CD4-positive, alpha-beta T cell (primary cell): ENCODE results near the gene PPP1R14C. TPM values are rescaled to one million over a fixed set of nuclear protein-coding genes. Genes with fewer than 3 reads are reported as not detected.

ENCODE experiments used
- ATAC-seq: fragments of 200-7000 bp; cut with Tn5 transposase; one replicate; pipeline ENCODE4 v1.10.0; 2022; ENCODE audit warnings: mild to moderate bottlenecking; ENCODE audit not compliant: poor library complexity
- CTCF ChIA-PET: fragments of 350-600 bp; sonication (Branson Sonifier 250); formaldehyde crosslinking; loops from one replicate; lab custom pipeline; 2021; ENCODE audit warnings: antibody characterized with exemption, inconsistent platforms; lab: Charles Lee
- POLR2A ChIA-PET: fragments of 350-600 bp; sonication (Branson Sonifier 250); formaldehyde crosslinking; loops from one replicate; lab custom pipeline; 2021; ENCODE audit warnings: antibody characterized with exemption, inconsistent platforms; lab: Charles Lee
- DNase-seq, 14 experiments: peaks; one replicate each; pipeline ENCODE4 v3.0.0-alpha.2; 2013 to 2020; ENCODE audit warnings: mixed read lengths in 2 of 14
- H3K27ac ChIP-seq, 2 donors: one replicate each; pipeline versions ENCODE4 v1.5.1 to v1.7.0; 2013; ENCODE audit warnings: low read length in 2 of 2, low read depth in 1 of 2, mild to moderate bottlenecking in 1 of 2
- H3K27me3 ChIP-seq, 2 experiments: 1 replicate in 1 of 2; 2 replicates in 1 of 2; pipeline versions ENCODE4 v1.6.1 to v1.7.0; 2013; ENCODE audit warnings: low read length in 2 of 2, control low read depth in 1 of 2, mild to moderate bottlenecking in 1 of 2, moderate library complexity in 1 of 2; ENCODE audit not compliant: insufficient read depth in 2 of 2, control insufficient read depth in 1 of 2
- H3K36me3 ChIP-seq: one replicate; pipeline ENCODE4 v1.6.1; 2013; ENCODE audit warnings: low read length, control low read depth; ENCODE audit not compliant: insufficient read depth
- H3K4me1 ChIP-seq: one replicate; pipeline ENCODE4 v1.6.1; 2013; ENCODE audit warnings: low read length, control low read depth; ENCODE audit not compliant: insufficient read depth
- H3K4me3 ChIP-seq: one replicate; pipeline ENCODE4 v1.5.1; 2013; ENCODE audit warnings: mild to moderate bottlenecking, low read length, moderate library complexity
- H3K9me3 ChIP-seq, 2 experiments: 1 replicate in 1 of 2; 2 replicates in 1 of 2; pipeline versions ENCODE4 v1.6.1 to v1.7.0; 2013; ENCODE audit warnings: low read length in 2 of 2, mild to moderate bottlenecking in 2 of 2, control low read depth in 1 of 2, moderate library complexity in 1 of 2; ENCODE audit not compliant: control insufficient read depth in 1 of 2, insufficient read depth in 1 of 2
- H3K27ac Mint-ChIP-seq: one replicate; pipeline ENCODE4 v1.8.0; 2020; ENCODE audit warnings: mixed read lengths
- H3K27me3 Mint-ChIP-seq: one replicate; pipeline ENCODE4 v1.8.0; 2021; ENCODE audit warnings: mixed read lengths
- H3K36me3 Mint-ChIP-seq: one replicate; pipeline ENCODE4 v1.8.0; 2021; ENCODE audit warnings: low read depth, mixed read lengths
- H3K4me1 Mint-ChIP-seq: one replicate; pipeline ENCODE4 v1.8.0; 2021; ENCODE audit warnings: low read depth, mixed read lengths
- H3K4me3 Mint-ChIP-seq: one replicate; pipeline ENCODE4 v1.8.0; 2020; ENCODE audit warnings: mild to moderate bottlenecking, mixed read lengths
- H3K9me3 Mint-ChIP-seq: one replicate; pipeline ENCODE4 v1.8.0; 2020; ENCODE audit warnings: mixed read lengths
- intact Hi-C, 2 experiments: fragments of 100-400 bp; cut with DNase I in 1 of 2; cut with micrococcal nuclease in 1 of 2; formaldehyde crosslinking; loops; one replicate each; pipeline versions ENCODE4 v1.15.1 to v1.9.0; 2023 to 2025; cut with DNase I, micrococcal nuclease
- total RNA-seq, 174 experiments: library from RNA in 2 of 174; stranded (reverse) in 2 of 174; gene quantifications; one replicate each; pipeline ENCODE4 v1.2.3 and lab custom pipeline; 2021 to 2026
- TF ChIP-seq, protein P1 (sequence below): fragments of 200-600 bp; IDR thresholded peaks from one replicate; pipeline ENCODE4 v1.8.0; 2022; ENCODE audit warnings: antibody characterized with exemption, mild to moderate bottlenecking

PPP1R14C gene
- total RNA-seq, 2 experiments from 2014 or later, result not detected

DNA sequence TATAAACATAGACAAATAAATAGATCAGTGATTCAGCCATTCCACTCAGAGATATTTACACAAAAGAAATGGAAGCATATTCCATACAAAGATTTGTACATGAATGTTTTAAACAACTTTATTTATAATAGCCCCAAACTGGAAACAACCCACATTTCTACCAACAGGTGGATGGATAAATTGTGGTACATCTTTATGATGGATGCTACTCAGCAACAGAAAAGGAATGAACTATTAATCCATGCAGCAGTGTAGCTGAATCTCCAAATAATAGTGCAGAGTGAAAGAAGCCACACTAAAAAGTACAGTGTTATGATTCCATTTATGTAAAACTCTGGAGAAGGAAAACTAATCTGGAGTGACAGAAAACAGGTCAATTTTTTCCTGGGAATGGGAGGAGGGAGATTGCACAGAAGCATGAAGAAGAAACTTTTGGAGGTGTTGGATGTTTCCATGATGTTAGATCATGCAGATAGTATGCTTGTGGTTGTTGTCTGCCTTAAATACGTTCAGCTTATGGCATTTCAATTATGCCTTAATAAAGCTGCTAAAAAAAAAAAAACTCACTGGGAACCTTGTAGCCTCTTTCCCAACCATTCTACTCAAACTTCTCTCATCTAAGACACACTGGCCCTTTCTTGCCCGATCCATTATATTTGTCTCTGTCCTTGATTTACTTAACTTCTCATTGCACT lies 100.9 kb downstream of the PPP1R14C start:
- H3K27me3 Mint-ChIP-seq, result no peaks in the 10 kb centered on the region
- H3K27ac Mint-ChIP-seq, result no peak overlapping the region
- H3K36me3 Mint-ChIP-seq, result no peaks in the 10 kb centered on the region
- no peaks in the 10 kb centered on the region for H3K36me3 ChIP-seq
- H3K9me3 Mint-ChIP-seq, result peaks cover 5% of the 10 kb centered on the region
- no peak overlapping the region for H3K4me3 Mint-ChIP-seq
- no peak for ATAC-seq
- no peak for DNase-seq
- H3K27ac ChIP-seq, result no peak overlapping the region
- POLR2A ChIA-PET, result no interaction called here
- H3K4me1 ChIP-seq, result no peaks in the 10 kb centered on the region
- intact Hi-C loops, result no loop called here
- CTCF ChIA-PET, result no interaction called here
- H3K4me3 ChIP-seq, result no peak overlapping the region
- no peaks in the 10 kb centered on the region for H3K4me1 Mint-ChIP-seq
- peaks cover 3 to 7% of the 10 kb centered on the region in 2 experiments for H3K9me3 ChIP-seq
- H3K27me3 ChIP-seq, result no peaks in the 10 kb centered on the region
- TF ChIP-seq, protein P1, sequence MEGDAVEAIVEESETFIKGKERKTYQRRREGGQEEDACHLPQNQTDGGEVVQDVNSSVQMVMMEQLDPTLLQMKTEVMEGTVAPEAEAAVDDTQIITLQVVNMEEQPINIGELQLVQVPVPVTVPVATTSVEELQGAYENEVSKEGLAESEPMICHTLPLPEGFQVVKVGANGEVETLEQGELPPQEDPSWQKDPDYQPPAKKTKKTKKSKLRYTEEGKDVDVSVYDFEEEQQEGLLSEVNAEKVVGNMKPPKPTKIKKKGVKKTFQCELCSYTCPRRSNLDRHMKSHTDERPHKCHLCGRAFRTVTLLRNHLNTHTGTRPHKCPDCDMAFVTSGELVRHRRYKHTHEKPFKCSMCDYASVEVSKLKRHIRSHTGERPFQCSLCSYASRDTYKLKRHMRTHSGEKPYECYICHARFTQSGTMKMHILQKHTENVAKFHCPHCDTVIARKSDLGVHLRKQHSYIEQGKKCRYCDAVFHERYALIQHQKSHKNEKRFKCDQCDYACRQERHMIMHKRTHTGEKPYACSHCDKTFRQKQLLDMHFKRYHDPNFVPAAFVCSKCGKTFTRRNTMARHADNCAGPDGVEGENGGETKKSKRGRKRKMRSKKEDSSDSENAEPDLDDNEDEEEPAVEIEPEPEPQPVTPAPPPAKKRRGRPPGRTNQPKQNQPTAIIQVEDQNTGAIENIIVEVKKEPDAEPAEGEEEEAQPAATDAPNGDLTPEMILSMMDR, result no peak

DNA sequence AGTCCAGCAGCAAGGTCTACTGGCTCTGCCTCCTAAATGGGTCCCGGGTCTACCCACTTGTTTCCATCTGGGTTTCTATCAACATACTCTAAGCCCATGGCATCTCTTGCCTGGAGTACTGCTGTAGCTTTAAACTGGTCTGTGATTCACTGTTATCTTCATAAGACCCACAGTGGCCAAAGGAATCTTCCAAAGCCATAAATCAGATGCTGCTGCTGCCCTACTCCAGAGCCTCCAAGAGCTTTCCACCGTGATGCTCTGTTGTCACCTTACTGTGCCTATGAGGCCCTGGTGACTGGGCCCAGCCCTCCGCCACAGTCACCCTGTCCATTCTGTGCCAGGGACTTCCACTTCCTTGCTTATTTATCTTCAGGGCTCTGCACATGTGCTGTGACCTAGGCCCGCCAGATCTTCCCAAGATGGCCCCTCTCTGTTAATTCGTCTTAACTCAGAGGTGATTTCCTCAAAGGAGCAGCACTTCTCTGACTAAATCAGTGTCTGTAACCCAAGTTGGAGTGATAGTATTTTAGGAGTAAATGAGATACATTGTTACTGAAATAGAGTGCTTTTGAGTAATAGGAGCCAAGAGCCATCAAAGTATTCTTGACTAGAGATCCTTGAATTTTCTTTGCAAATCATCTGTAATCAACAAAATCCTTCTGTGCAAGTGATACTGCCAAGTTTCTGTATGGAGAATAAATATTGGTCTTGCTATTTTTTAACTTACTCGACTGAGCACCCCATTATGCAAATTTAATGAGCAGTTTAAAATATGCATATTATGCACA lies 102.5 kb downstream of the PPP1R14C start:
- Mint-ChIP-seq H3K27ac (no peak overlapping the region), H3K27me3 (no peaks in the 10 kb centered on the region), H3K4me3 (no peak overlapping the region), H3K36me3 (no peaks in the 10 kb centered on the region), H3K9me3 (peaks cover 5% of the 10 kb centered on the region), H3K4me1 (no peaks in the 10 kb centered on the region)
- DNase-seq (no peak), ATAC-seq (no peak)
- Histone ChIP-seq H3K27ac (no peak overlapping the region), H3K27me3 (no peaks in the 10 kb centered on the region), H3K9me3 (peaks cover 3 to 7% of the 10 kb centered on the region in 2 experiments), H3K4me1 (no peaks in the 10 kb centered on the region), H3K36me3 (no peaks in the 10 kb centered on the region), H3K4me3 (no peak overlapping the region)
- intact Hi-C loops, result no loop called here
- ChIA-PET POLR2A (no interaction called here), CTCF (no interaction called here)
- TF ChIP-seq, protein P1, result no peak

DNA sequence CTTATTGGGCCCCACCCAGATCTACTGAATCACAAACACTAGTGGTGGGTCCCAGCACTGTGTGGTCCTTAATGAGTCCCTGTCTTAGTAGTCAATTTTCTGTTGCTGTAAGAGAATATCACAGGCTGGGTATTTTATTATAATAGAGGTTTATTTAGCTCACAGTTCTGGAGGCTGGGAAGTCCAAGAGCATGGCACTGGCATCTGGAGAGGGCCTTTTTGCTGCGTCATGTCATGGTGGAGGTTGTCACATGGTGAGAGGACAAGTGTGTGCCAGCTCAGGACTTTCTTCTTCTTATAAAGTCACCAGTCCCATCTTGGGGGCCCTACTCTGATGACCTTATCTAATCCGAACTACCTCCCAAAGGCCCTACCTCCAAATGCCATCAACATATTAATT lies 105.0 kb downstream of the PPP1R14C start:
- peaks cover 5% of the 10 kb centered on the region for H3K9me3 Mint-ChIP-seq
- Histone ChIP-seq H3K27ac (no peak overlapping the region), H3K4me1 (no peaks in the 10 kb centered on the region), H3K27me3 (no peaks in the 10 kb centered on the region), H3K4me3 (no peak overlapping the region), H3K36me3 (no peaks in the 10 kb centered on the region), H3K9me3 (peaks cover 3 to 7% of the 10 kb centered on the region in 2 experiments)
- ATAC-seq, result no peak
- H3K27ac Mint-ChIP-seq, result no peak overlapping the region
- CTCF ChIA-PET, result no interaction called here
- H3K27me3 Mint-ChIP-seq, result no peaks in the 10 kb centered on the region
- no peaks in the 10 kb centered on the region for H3K36me3 Mint-ChIP-seq
- TF ChIP-seq, protein P1, result no peak
- no peak for DNase-seq
- intact Hi-C loops, result no loop called here
- H3K4me1 Mint-ChIP-seq, result no peaks in the 10 kb centered on the region
- POLR2A ChIA-PET, result no interaction called here
- H3K4me3 Mint-ChIP-seq, result no peak overlapping the region
